Heart left ventricle (tissue), 16 donors: ENCODE data around the gene TLX1. TPM values are rescaled to one million over a fixed set of nuclear protein-coding genes. Genes with fewer than 3 reads are reported as not detected.

ENCODE experiments used
- ATAC-seq, 4 donors: fragments of 200-7000 bp; cut with Tn5 transposase; one replicate each; pipeline ENCODE4 v1.9.1; 2020 to 2022; ENCODE audit warnings: moderate library complexity in 4 of 4, mild to moderate bottlenecking in 3 of 4, moderate number of reproducible peaks in 1 of 4
- DNase-seq, 5 donors: peaks; one replicate each; pipeline ENCODE4 v3.0.0-alpha.2; 2020
- H3K27ac ChIP-seq, 12 donors: fragments of 200-600 bp; sonication (generic) in 4 of 12; one replicate each; pipeline versions ENCODE4 v1.5.0 to v1.8.0; 2016 to 2022; ENCODE audit warnings: mild to moderate bottlenecking in 2 of 12
- H3K27me3 ChIP-seq, 9 donors: fragments of 200-600 bp; sonication (generic) in 2 of 9; one replicate each; pipeline versions ENCODE4 v1.5.1 to v1.8.0; 2016 to 2022; ENCODE audit warnings: mild to moderate bottlenecking in 3 of 9
- H3K36me3 ChIP-seq, 9 donors: fragments of 200-600 bp; sonication (generic) in 2 of 9; one replicate each; pipeline versions ENCODE4 v1.5.0 to v1.8.0; 2018 to 2022; ENCODE audit warnings: mild to moderate bottlenecking in 2 of 9
- H3K4me1 ChIP-seq, 12 donors: fragments of 200-600 bp; sonication (generic) in 4 of 12; one replicate each; pipeline versions ENCODE4 v1.5.0 to v1.8.0; 2016 to 2022; ENCODE audit warnings: mild to moderate bottlenecking in 3 of 12
- H3K4me3 ChIP-seq, 12 donors: fragments of 200-600 bp; sonication (generic) in 4 of 12; one replicate each; pipeline versions ENCODE4 v1.5.0 to v1.8.0; 2017 to 2022; ENCODE audit warnings: mild to moderate bottlenecking in 9 of 12, moderate library complexity in 4 of 12
- H3K9me3 ChIP-seq, 12 donors: fragments of 200-600 bp; sonication (generic) in 4 of 12; one replicate each; pipeline versions ENCODE4 v1.5.0 to v1.8.0; 2016 to 2022; ENCODE audit warnings: mild to moderate bottlenecking in 1 of 12
- POLR2A ChIP-seq, 2 donors: fragments of 450-650 bp; IDR thresholded peaks; one replicate each; pipeline ENCODE4 v1.6.1; 2017; ENCODE audit warnings: antibody characterized with exemption in 2 of 2, mild to moderate bottlenecking in 2 of 2, moderate library complexity in 2 of 2
- WGBS, 4 donors: extraction: QIAGEN DNeasy Blood & Tissue Kit in 2 of 4; methylation state at CpG; one replicate each; pipeline versions ENCODE4 v1.1.5 to v1.1.7; 2013 to 2018; 5-methylcytosine and 5-hydroxymethylcytosine counted together
- intact Hi-C, 10 donors: fragments of 100-400 bp; cut with DNase I; formaldehyde crosslinking; loops; one replicate each; pipeline versions ENCODE4 v1.11.1 to v1.14.2; 2022
- polyA plus RNA-seq, 2 donors: library from polyadenylated mRNA; stranded (reverse); fragments of 200-250 nt; gene quantifications; one replicate each; pipeline ENCODE4 v1.2.3, GENCODE V29; 2013
- total RNA-seq, 9 donors: library from RNA; depleted of rRNA in 2 of 9; stranded (reverse); fragments of >200 nt in 2 of 9; fragmentation: NEBNext Ultra II Directional in 3 of 9; extraction: Animal tissue kit (Norgen Biotek cat#: 25700) in 3 of 9; gene quantifications; one replicate each; pipeline versions ENCODE4 v1.1.0 to v1.2.4, GENCODE V29; 2016 to 2023
- TF ChIP-seq, protein P1 (sequence below), 12 donors: fragments of 200-600 bp; sonication (generic) in 4 of 12; IDR thresholded peaks; one replicate each; pipeline versions ENCODE4 v1.5.0 to v1.8.0; 2018 to 2022; ENCODE audit warnings: antibody characterized with exemption in 12 of 12, mild to moderate bottlenecking in 5 of 12
- donor health status: ischemic (EF 13 %, LVEDD 7.1; RV severe dilation, severe dysfunction).
- donor health status: healthy with polysubstance abuse.
- donor health status: DM: no; HTN: yes; CAD: no.
- donor health status: DM: no; HTN: no; CAD: no.
- donor health status: ischemic (EF 25% LVEDD 6.9; RV normal size, moderate dysfunction).
- donor health status: ischemic (EF 25% LVEDD 5.7; RV mildly dilated, moderate dysfunction).
- donor health status: healthy.
- donor health status: DM: yes; HTN: yes; CAD: no.
- donor health status: ischemic (EF 35%, LVEDD 5.7; RV mildly dilated, moderate dysfunction).
- donor health status: nonischemic (EF 11% LVEDD 7.7; RV severe dilation, severe dysfunction).
- donor health status: DM: yes; HTN: yes; CAD: no.
- donor health status: PGD.
- donor health status: ischemic (EF 29% LVEDD 5.4; RV normal size, mild dysfunction).
- donor health status: nonischemic (EF 23%, LVEDD 6.1; RV moderate dilation, normal function).

The TLX1 gene
- total and polyA plus RNA-seq, 11 donors: 0.08 to 0.94 (median 0.18) TPM; not detected in 3

DNA sequence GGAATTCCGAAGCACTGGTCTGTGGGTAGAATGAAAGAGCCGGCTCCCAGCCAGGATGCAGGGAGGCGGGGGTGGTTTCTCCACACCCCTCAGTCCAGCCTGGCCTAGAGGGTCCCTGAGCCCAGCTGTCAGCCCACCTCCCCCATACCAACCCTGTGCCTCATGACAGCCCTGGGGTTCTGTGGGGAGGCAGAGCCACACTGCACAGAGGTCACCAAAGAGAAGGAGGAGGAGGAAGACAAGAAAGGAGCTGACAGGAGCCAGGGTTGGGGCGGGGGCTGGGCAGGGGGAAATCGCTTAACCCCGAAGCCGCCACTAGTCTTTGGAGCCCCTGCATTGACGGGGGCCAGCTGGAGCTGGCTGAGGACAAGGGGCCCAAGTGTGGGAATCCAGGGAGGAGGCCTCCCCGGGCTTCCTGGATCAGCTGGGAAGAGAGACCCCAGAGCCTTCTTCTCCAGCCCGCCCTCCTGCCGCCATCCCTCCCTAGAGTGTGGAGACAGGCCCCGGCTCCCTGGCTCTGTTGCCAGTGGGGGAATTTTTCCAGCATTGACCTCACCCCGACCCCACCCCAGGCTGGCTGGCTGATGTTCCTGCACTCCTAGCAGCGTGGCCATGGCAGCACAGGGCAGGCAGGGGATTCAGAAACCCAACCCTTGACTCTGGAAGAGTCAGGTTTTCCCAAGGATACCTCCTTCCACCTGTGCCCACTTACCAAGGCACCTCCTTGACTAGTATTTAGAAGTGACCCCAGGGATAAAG, 36.8 kb upstream of the TLX1 start:
- Histone ChIP-seq H3K36me3 (no peaks in the 10 kb centered on the region), H3K9me3 (no peaks in the 10 kb centered on the region), H3K4me1 (no peaks in the 10 kb centered on the region), H3K27me3 (peaks cover 5 to 81% (median 29%) of the 10 kb centered on the region in 9 donors), H3K27ac (no peak overlapping the region), H3K4me3 (no peak overlapping the region)
- intact Hi-C loops: loop anchor here in 4 of 10 donors (2.0 kb wide), 1 partner anchor 49 kb away; no protein-coding TSS in a partner anchor
- ATAC-seq (no peak), DNase-seq (no peak)
- TF ChIP-seq POLR2A (IDR thresholded peaks at IDR 0.05): no peak
- TF ChIP-seq, protein P1, sequence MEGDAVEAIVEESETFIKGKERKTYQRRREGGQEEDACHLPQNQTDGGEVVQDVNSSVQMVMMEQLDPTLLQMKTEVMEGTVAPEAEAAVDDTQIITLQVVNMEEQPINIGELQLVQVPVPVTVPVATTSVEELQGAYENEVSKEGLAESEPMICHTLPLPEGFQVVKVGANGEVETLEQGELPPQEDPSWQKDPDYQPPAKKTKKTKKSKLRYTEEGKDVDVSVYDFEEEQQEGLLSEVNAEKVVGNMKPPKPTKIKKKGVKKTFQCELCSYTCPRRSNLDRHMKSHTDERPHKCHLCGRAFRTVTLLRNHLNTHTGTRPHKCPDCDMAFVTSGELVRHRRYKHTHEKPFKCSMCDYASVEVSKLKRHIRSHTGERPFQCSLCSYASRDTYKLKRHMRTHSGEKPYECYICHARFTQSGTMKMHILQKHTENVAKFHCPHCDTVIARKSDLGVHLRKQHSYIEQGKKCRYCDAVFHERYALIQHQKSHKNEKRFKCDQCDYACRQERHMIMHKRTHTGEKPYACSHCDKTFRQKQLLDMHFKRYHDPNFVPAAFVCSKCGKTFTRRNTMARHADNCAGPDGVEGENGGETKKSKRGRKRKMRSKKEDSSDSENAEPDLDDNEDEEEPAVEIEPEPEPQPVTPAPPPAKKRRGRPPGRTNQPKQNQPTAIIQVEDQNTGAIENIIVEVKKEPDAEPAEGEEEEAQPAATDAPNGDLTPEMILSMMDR (IDR thresholded peaks at IDR 0.05): no peak
- 51 to 63% (median 56%) methylated on average over 12 to 14 of the region's 14 CpGs for WGBS, 4 donors

- ATAC-seq: no peak
- peaks cover 0 to 81% (median 24%) of the 10 kb centered on the region in 9 donors for H3K27me3 ChIP-seq
- no peaks in the 10 kb centered on the region for H3K36me3 ChIP-seq
- no peak for DNase-seq
- no peaks in the 10 kb centered on the region for H3K9me3 ChIP-seq
- intact Hi-C loops: loop anchor here in 8 of 10 donors (1.0 to 5.0 kb wide), 5 partner anchors 44 to 48 kb away; no protein-coding TSS in a partner anchor
- no peaks in the 10 kb centered on the region for H3K4me1 ChIP-seq
- WGBS, 4 donors: 75 to 91% (median 78%) methylated on average over 5 to 6 of the region's 6 CpGs
- no peak for TF ChIP-seq POLR2A (IDR thresholded peaks at IDR 0.05)
- TF ChIP-seq, protein P1 (IDR thresholded peaks at IDR 0.05): no peak
- no peak overlapping the region for H3K27ac ChIP-seq
- no peak overlapping the region for H3K4me3 ChIP-seq
Observed at GRCh38 chr10:101095004-101095403, 36.1 kb upstream of the TLX1 start.

DNA sequence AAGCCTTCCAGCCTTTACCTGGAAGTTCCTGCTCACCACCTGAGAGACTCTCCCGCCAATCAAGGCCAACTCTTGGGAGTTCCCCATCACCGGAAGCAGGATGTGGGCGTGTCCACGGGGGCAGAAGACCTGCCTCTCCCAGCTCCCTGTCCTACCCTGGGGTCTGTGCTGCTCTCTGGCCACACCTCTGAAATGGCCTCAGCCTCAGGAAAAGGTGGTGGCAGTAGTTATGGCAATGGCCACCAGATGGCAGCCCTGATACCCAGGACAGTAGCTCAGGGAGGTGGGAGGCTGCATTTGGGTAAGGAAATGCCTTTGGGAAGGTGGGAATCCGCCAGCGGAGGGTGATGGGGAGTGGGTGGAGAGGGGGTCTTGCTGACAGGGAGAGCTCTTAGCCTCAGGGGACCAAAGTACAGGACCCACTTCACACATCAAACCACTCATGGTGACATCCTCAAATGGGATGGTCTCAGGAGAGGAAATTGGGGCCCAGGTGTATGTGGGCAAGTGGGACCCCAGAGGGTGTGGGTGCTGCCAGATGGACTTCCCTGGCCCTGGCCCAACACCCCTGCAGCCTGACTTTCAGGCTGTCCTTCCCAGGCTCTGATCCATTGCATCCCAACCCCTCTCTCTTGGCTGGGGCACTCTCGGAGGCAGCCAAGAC, 35.4 kb upstream of the TLX1 start:
- TF ChIP-seq, protein P1 (IDR thresholded peaks at IDR 0.05): peak; percentile 60 to 80 (median 70)
- TF ChIP-seq POLR2A (IDR thresholded peaks at IDR 0.05): no peak
- intact Hi-C loops: loop anchor here (1.0 to 5.0 kb wide), 6 partner anchors 44 to 48 kb away; no protein-coding TSS in a partner anchor
- H3K4me3 ChIP-seq: no peak overlapping the region
- H3K27ac ChIP-seq: no peak overlapping the region
- ATAC-seq (peak in 3 of 4 donors; percentile 59 to 88 (median 77)), DNase-seq (peak in 4 of 5 donors; percentile 36 to 67 (median 59))
- H3K9me3 ChIP-seq: no peaks in the 10 kb centered on the region
- WGBS, 4 donors: 15 to 22% (median 21%) methylated on average over 7 of the region's 7 CpGs
- H3K36me3 ChIP-seq: no peaks in the 10 kb centered on the region
- peaks cover 4 to 82% (median 27%) of the 10 kb centered on the region in 9 donors for H3K27me3 ChIP-seq
- no peaks in the 10 kb centered on the region for H3K4me1 ChIP-seq

GRCh38 chr10:101096378-101096777, 34.7 kb upstream of the TLX1 start:
- Histone ChIP-seq H3K27me3 (peaks cover 4 to 83% (median 27%) of the 10 kb centered on the region in 9 donors), H3K9me3 (no peaks in the 10 kb centered on the region), H3K4me1 (no peaks in the 10 kb centered on the region), H3K36me3 (no peaks in the 10 kb centered on the region), H3K4me3 (no peak overlapping the region), H3K27ac (no peak overlapping the region)
- no peak for ATAC-seq
- intact Hi-C loops: loop anchor here in 3 of 10 donors (1.0 to 5.0 kb wide), 3 partner anchors 44 to 46 kb away; no protein-coding TSS in a partner anchor
- WGBS, 4 donors: 87 to 91% (median 91%) methylated on average over 3 to 4 of the region's 4 CpGs
- no peak for TF ChIP-seq POLR2A (IDR thresholded peaks at IDR 0.05)
- TF ChIP-seq, protein P1 (IDR thresholded peaks at IDR 0.05): no peak
- DNase-seq: no peak
